ENCODE data around the gene PSMA8. TPM values are rescaled to one million over a fixed set of nuclear protein-coding genes. Genes with fewer than 3 reads are reported as not detected.

The PSMA8 gene
- total and polyA plus RNA-seq, 4 donors: 0.14 TPM; not detected in 3

DNA sequence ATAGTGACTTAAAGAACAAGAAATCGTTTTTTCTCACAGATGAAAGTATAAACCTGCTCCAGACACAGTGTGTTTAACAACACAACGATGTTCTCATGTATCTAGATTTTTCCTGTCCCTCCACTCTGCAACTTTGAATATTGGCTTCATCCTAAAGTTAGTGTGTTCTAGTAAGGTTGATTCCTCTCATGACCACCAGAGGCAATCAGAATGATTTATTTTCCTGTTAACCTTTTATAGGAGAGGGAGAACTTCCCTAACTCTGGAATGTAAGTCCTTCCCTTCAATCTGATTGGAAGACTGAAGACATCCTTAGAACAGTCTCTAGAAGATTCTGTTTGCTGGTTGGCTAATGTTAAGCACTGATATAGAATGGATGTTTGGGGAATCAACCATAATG lies 51.6 kb downstream of the PSMA8 start:
- no peak overlapping the region for H3K9ac ChIP-seq (ENCODE audit: low read depth in 1 of 2, low read length in 2 of 2)
- H3K4me1 ChIP-seq (ENCODE audit: control insufficient read depth in 4 of 4, insufficient read depth in 4 of 4, low read length in 3 of 4): no peaks in the 10 kb centered on the region
- WGBS: 53% methylated on average over 2 of the region's 2 CpGs
- no peak overlapping the region for H3K4me3 ChIP-seq (ENCODE audit: low read depth in 1 of 3, low read length in 3 of 3)
- no peak for TF ChIP-seq NR2F2 (IDR thresholded peaks at IDR 0.05)
- TF ChIP-seq SP1 (IDR thresholded peaks at IDR 0.05): no peak
- TF ChIP-seq, protein P1, sequence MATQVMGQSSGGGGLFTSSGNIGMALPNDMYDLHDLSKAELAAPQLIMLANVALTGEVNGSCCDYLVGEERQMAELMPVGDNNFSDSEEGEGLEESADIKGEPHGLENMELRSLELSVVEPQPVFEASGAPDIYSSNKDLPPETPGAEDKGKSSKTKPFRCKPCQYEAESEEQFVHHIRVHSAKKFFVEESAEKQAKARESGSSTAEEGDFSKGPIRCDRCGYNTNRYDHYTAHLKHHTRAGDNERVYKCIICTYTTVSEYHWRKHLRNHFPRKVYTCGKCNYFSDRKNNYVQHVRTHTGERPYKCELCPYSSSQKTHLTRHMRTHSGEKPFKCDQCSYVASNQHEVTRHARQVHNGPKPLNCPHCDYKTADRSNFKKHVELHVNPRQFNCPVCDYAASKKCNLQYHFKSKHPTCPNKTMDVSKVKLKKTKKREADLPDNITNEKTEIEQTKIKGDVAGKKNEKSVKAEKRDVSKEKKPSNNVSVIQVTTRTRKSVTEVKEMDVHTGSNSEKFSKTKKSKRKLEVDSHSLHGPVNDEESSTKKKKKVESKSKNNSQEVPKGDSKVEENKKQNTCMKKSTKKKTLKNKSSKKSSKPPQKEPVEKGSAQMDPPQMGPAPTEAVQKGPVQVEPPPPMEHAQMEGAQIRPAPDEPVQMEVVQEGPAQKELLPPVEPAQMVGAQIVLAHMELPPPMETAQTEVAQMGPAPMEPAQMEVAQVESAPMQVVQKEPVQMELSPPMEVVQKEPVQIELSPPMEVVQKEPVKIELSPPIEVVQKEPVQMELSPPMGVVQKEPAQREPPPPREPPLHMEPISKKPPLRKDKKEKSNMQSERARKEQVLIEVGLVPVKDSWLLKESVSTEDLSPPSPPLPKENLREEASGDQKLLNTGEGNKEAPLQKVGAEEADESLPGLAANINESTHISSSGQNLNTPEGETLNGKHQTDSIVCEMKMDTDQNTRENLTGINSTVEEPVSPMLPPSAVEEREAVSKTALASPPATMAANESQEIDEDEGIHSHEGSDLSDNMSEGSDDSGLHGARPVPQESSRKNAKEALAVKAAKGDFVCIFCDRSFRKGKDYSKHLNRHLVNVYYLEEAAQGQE (IDR thresholded peaks at IDR 0.05): no peak
- TF ChIP-seq GABPA (IDR thresholded peaks at IDR 0.05 in 1 of 2, conservative IDR thresholded peaks at IDR 0.05 in 1 of 2): no peak
- TF ChIP-seq HNF4A (conservative IDR thresholded peaks at IDR 0.05): no peak
- TF ChIP-seq EGR1 (IDR thresholded peaks at IDR 0.05; ENCODE audit: low read depth in 2 of 2): no peak
- TF ChIP-seq FOXA1 (IDR thresholded peaks at IDR 0.05): no peak
- no peak for TF ChIP-seq YY1 (IDR thresholded peaks at IDR 0.05)
- no peak for TF ChIP-seq FOXA2 (IDR thresholded peaks at IDR 0.05)
- no peak for TF ChIP-seq ATF3 (IDR thresholded peaks at IDR 0.05)
- TF ChIP-seq TAF1 (conservative IDR thresholded peaks at IDR 0.05): no peak
- TF ChIP-seq RAD21 (IDR thresholded peaks at IDR 0.05): no peak
- TF ChIP-seq MAX (IDR thresholded peaks at IDR 0.05): no peak
- no peak for TF ChIP-seq ZBTB33 (IDR thresholded peaks at IDR 0.05)
- TF ChIP-seq RXRA (IDR thresholded peaks at IDR 0.05): no peak
- no peak for TF ChIP-seq HNF4G (IDR thresholded peaks at IDR 0.05)
- no peak for TF ChIP-seq JUND (IDR thresholded peaks at IDR 0.05)
- no peak for TF ChIP-seq CTCF (IDR thresholded peaks at IDR 0.05; ENCODE audit: low read depth, low read length, missing input control)
- no peak for DNase-seq (ENCODE audit: low spot score)
- no peaks in the 10 kb centered on the region for H3K36me3 ChIP-seq (ENCODE audit: control insufficient read depth in 4 of 4, insufficient read depth in 3 of 4, low read depth in 1 of 4, low read length in 3 of 4)
- H3K9me3 ChIP-seq (ENCODE audit: control insufficient read depth in 4 of 4, low read length in 3 of 4): peaks cover 0 to 6% (median 0%) of the 10 kb centered on the region in 4 donors
- no peaks in the 10 kb centered on the region for H3K27me3 ChIP-seq (ENCODE audit: control insufficient read depth in 4 of 4, insufficient read depth in 4 of 4, low read length in 3 of 4)
- no peak overlapping the region for H3K27ac ChIP-seq (ENCODE audit: low read depth in 1 of 2, low read length in 2 of 2)

All from liver (tissue), 9 donors.